GM20000 (cell line): ENCODE results near the gene NOC4L.
"Not testable (repeated sequence)": the region's sequence is repeated elsewhere in the genome, so short reads cannot be mapped to it uniquely, and the experiment has no call there.

ENCODE experiments used
- DNase-seq: peaks from one replicate; pipeline ENCODE4 v3.0.0; 2012; ENCODE audit warnings: low spot score
- TF ChIP-seq, protein P1 (sequence below): IDR thresholded peaks from 2 replicates; pipeline ENCODE4 v1.5.1; 2012; ENCODE audit warnings: mild to moderate bottlenecking, control low read depth; ENCODE audit errors: extremely low read depth, missing control alignments

The NOC4L gene

DNA sequence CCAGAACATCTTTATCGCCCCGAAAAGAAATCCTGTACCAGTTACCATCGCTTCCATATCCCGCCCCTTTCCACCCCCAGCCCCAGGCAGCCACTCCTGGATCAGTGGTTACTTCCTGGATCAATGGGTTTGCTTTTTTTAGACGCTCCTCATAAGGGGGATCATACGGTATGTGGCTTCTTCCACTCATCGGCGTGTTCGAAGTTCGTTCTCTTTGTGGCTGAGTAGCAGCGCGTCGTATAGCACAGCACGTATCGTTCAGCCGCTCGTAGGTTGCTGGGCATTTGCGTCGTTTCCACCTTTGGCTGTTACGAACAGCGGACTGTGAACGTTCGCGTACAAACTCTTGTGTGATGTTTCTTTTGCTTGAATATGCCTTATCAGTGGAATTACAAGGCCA, 1.8 kb downstream of the NOC4L start:
- no peak for DNase-seq
- TF ChIP-seq, protein P1, sequence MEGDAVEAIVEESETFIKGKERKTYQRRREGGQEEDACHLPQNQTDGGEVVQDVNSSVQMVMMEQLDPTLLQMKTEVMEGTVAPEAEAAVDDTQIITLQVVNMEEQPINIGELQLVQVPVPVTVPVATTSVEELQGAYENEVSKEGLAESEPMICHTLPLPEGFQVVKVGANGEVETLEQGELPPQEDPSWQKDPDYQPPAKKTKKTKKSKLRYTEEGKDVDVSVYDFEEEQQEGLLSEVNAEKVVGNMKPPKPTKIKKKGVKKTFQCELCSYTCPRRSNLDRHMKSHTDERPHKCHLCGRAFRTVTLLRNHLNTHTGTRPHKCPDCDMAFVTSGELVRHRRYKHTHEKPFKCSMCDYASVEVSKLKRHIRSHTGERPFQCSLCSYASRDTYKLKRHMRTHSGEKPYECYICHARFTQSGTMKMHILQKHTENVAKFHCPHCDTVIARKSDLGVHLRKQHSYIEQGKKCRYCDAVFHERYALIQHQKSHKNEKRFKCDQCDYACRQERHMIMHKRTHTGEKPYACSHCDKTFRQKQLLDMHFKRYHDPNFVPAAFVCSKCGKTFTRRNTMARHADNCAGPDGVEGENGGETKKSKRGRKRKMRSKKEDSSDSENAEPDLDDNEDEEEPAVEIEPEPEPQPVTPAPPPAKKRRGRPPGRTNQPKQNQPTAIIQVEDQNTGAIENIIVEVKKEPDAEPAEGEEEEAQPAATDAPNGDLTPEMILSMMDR: no peak

DNA sequence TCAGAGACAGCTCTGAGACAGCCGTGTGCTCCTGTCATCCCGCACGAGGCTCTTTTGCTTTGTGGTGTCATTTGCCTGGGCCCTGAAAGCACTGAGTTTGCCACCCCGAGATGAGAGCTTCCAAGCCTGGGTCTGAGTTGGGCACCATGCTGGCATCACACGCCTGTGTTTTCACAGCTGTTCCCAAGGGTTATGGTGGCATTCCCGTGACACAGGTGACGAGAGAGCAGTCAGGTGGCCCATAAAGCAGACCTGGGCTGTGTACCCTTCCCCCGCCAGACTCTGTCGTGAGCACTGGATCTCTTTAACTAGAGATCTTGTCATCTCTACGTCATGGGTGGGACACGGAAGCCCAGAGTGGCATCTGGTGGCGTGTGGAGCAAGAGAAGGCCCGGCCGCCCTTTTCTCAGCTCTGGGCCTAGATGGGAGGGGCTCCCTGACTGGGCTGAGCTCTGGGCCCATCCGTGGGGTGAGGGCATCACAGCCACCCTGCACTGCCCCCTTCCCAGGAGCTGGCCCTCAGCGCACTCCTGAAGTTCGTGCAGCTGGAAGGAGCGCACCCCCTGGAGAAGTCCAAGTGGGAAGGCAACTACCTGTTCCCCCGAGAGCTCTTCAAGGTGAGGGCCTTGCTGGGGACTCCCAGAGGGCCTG, 2.6 kb downstream of the NOC4L start:
- TF ChIP-seq, protein P1: no peak
- no peak for DNase-seq

DNA sequence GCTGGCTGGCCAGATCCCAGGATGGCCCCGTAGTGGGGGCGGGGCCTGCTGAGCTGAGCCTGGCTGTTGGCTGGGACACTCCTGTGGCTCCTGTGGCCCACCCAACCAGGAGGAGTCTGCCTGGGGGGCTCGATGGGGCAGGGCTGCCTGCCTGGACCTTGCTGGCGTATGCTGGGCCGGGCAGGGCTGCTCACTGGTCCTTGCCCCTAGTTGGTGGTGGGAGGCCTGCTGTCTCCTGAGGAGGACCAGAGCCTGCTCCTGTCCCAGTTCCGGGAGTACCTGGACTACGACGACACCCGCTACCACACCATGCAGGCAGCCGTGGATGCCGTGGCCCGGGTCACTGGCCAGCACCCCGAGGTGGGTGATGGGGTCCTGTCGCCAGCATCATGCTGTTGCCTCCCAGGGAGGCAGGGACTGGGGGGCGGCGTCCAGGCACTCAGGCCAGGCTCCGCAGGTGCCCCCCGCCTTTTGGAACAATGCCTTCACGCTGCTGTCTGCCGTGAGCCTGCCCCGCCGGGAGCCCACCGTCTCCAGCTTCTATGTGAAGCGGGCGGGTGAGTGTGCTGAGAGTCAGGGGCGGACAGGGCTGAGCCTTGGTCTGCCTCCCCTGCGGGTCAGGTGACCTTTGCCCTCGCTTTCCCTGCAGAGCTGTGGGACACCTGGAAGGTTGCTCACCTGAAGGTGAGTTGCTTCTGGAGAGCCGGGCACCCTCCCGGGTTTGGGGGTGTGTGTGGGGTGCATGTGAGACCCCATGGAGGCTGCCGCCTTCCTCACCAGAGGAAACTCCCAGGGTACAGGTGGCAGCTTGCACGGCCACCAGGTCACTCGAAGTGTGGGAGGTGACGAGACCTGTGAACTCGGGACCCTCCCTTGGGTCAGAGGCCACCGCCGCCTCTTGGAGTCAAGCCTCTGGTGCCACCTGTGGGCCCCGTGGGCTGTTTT, 3.4 kb downstream of the NOC4L start:
- DNase-seq: no peak
- TF ChIP-seq, protein P1: no peak

DNA sequence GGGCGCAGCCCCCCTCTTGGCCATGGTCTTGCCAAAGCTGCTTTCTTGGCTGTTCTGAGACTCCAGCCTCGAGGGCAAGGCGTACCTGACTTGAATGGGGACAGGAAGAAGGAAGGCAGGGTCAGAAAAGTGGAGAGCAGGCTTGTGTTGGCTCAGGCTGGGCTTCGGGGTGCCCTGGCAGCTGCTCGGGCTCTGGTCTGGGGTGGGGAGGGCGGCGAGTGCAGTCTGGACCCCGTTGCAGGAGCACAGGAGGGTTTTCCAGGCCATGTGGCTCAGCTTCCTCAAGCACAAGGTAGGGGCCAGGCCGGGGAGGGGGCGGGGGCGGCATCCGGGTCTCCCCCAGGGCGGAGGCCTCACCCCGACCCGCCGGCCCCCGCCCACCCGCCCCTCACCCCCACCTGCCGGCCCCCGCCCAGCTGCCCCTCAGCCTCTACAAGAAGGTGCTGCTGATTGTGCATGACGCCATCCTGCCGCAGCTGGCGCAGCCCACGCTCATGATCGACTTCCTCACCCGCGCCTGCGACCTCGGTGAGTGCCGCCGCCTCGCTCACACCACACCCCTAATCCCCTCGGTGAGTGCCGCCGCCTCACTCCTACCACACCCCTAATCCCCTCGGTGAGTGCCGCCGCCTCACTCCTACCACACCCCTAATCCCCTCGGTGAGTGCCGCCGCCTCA, 4.2 kb downstream of the NOC4L start:
- no peak for DNase-seq
- TF ChIP-seq, protein P1: no peak

DNA sequence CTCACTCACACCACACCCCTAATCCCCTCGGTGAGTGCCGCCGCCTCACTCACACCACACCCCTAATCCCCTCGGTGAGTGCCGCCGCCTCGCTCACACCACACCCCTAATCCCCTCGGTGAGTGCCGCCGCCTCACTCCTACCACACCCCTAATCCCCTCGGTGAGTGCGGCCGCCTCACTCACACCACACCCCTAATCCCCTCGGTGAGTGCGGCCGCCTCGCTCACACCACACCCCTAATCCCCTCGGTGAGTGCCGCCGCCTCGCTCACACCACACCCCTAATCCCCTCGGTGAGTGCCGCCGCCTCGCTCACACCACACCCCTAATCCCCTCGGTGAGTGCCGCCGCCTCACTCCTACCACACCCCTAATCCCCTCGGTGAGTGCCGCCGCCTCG, 5.3 kb downstream of the NOC4L start:
- DNase-seq: not testable (repeated sequence)

DNA sequence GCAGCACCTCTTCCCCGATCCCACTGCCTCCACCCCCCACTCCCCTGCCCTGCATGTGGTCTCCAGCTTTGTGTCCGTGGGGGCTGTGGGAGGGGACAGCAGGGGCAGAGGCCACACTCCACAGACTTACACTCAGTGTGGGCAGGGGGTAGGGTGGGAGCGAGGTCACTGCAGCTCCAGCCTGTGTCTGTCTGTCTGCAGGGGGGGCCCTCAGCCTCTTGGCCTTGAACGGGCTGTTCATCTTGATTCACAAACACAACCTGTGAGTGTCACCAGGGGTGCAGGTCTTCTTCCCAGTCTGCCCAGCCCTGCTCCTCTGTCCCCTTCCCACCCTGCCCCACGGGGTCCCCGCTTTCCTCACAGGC, 6.5 kb downstream of the NOC4L start:
- DNase-seq: no peak
- TF ChIP-seq, protein P1: no peak

DNA sequence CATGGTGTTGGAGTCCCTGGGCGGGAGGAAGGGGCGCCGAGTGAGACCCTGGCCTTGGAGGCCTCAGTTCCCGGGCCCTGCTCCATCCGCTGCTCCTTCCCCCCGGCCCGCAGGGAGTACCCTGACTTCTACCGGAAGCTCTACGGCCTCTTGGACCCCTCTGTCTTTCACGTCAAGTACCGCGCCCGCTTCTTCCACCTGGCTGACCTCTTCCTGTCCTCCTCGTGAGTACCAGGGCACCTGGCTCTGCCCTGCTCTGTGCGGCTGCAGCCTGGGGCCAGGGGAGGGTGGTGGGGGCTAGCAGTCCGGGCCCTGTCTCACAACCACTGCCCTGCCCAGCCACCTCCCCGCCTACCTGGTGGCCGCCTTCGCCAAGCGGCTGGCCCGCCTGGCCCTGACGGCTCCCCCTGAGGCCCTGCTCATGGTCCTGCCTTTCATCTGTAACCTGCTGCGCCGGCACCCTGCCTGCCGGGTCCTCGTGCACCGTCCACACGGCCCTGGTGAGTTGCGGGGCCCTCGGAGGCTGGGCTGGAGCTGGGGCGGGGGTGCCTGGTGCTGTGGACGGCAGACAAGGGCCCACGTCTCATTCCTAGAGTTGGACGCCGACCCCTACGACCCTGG, 7.0 kb downstream of the NOC4L start:
- DNase-seq: no peak
- TF ChIP-seq, protein P1: no peak
